WI38 (cell line): Measurements from ENCODE around the gene STAM.

ENCODE experiments used
- H3K4me3 ChIP-seq: 2 replicates; pipeline ENCODE4 v1.5.1; 2011; ENCODE audit warnings: low read depth, mild to moderate bottlenecking, control low read depth, low read length
- CTCF ChIP-seq: IDR thresholded peaks from 2 replicates; pipeline ENCODE4 v1.5.1; 2012; ENCODE audit warnings: low read depth, mild to moderate bottlenecking, control low read depth, low read length

STAM gene

GRCh38 chr10:17740668-17741067 is 96.7 kb downstream of the STAM start:
- no peak for TF ChIP-seq CTCF
- no peak overlapping the region for H3K4me3 ChIP-seq

GRCh38 chr10:17742918-17743317 is 99.0 kb downstream of the STAM start:
- H3K4me3 ChIP-seq = peak overlapping the region; percentile 15; the same call in 1 of the 2 replicates
- TF ChIP-seq CTCF = peak; percentile 72

GRCh38 chr10:17743437-17743836 is 99.5 kb downstream of the STAM start:
- H3K4me3 ChIP-seq = no peak overlapping the region
- TF ChIP-seq CTCF = no peak

- no peak overlapping the region for H3K4me3 ChIP-seq
- no peak for TF ChIP-seq CTCF
Observed at GRCh38 chr10:17744341-17744861, 100.5 kb downstream of the STAM start.

- TF ChIP-seq CTCF = no peak
- no peak overlapping the region for H3K4me3 ChIP-seq
Observed at GRCh38 chr10:17747883-17748550, 104.1 kb downstream of the STAM start.

- TF ChIP-seq CTCF = no peak
- no peak overlapping the region for H3K4me3 ChIP-seq
Observed at GRCh38 chr10:17749890-17750289, 105.9 kb downstream of the STAM start.

- no peak for TF ChIP-seq CTCF
- H3K4me3 ChIP-seq = no peak within 1 kb of the TSS
Observed at GRCh38 chr10:17751781-17752445, 108.0 kb downstream of the STAM start, which contains the start of gene TMEM236. TSS of gene TMEM236 (plus strand) at chr10:17752201. CDS start at chr10:17752296, 95 bp downstream.
